H9 (cell line): Measurements from ENCODE around the gene CLPX. TPM values are rescaled to one million over a fixed set of nuclear protein-coding genes. Genes with fewer than 3 reads are reported as not detected.

ENCODE experiments used
- DNase-seq: peaks from one replicate; pipeline ENCODE4 v3.0.0-alpha.2; 2017
- H2AFZ ChIP-seq: one replicate; pipeline ENCODE4 v1.6.1; 2013; ENCODE audit warnings: mild to moderate bottlenecking, low read length, control low read depth, moderate library complexity
- H2AK5ac ChIP-seq: 2 replicates; pipeline ENCODE4 v1.6.1; 2013; ENCODE audit warnings: low read length, control low read depth, mixed read lengths; ENCODE audit not compliant: insufficient read length
- H2BK120ac ChIP-seq: one replicate; pipeline ENCODE4 v1.6.1; 2013; ENCODE audit warnings: low read depth, mild to moderate bottlenecking, low read length, control low read depth, inconsistent platforms; ENCODE audit not compliant: poor library complexity, severe bottlenecking
- H2BK12ac ChIP-seq: 2 replicates; pipeline ENCODE4 v1.6.1; 2013; ENCODE audit warnings: low read length, control low read depth, mixed read lengths, low read depth; ENCODE audit not compliant: insufficient read length
- H2BK15ac ChIP-seq: 2 replicates; pipeline ENCODE4 v1.6.1; 2013; ENCODE audit warnings: low read depth, low read length, control low read depth
- H2BK20ac ChIP-seq: one replicate; pipeline ENCODE4 v1.6.1; 2013; ENCODE audit warnings: low read depth, mild to moderate bottlenecking, low read length, control low read depth, inconsistent platforms; ENCODE audit not compliant: poor library complexity, severe bottlenecking
- H2BK5ac ChIP-seq: 2 replicates; pipeline ENCODE4 v1.6.1; 2013; ENCODE audit warnings: low read length, control low read depth, mixed read lengths; ENCODE audit not compliant: insufficient read length
- H3K14ac ChIP-seq: 2 replicates; pipeline ENCODE4 v1.6.1; 2013; ENCODE audit warnings: low read length, control low read depth; ENCODE audit not compliant: insufficient read depth
- H3K18ac ChIP-seq: 2 replicates; pipeline ENCODE4 v1.6.1; 2013; ENCODE audit warnings: low read depth, mild to moderate bottlenecking, mixed read lengths, low read length, control low read depth; ENCODE audit not compliant: insufficient read length
- H3K23ac ChIP-seq: 2 replicates; pipeline ENCODE4 v1.6.1; 2013; ENCODE audit warnings: low read length, control low read depth, mixed read lengths, low read depth; ENCODE audit not compliant: insufficient read length
- H3K23me2 ChIP-seq: 2 replicates; pipeline ENCODE4 v1.6.1; 2013; ENCODE audit warnings: low read depth, mild to moderate bottlenecking, mixed read lengths, low read length, control low read depth; ENCODE audit not compliant: insufficient read length, poor library complexity, severe bottlenecking
- H3K27ac ChIP-seq: 2 replicates; pipeline ENCODE4 v1.5.1; 2013; ENCODE audit warnings: low read length, control low read depth, mixed read lengths, low read depth; ENCODE audit not compliant: insufficient read length
- H3K27me3 ChIP-seq: 2 replicates; pipeline ENCODE4 v1.6.1; 2013; ENCODE audit warnings: low read length, control low read depth, inconsistent platforms; ENCODE audit not compliant: insufficient read depth
- H3K4ac ChIP-seq: 2 replicates; pipeline ENCODE4 v1.6.1; 2013; ENCODE audit warnings: low read depth, mild to moderate bottlenecking, control low read depth, inconsistent platforms, low read length, moderate library complexity
- H3K4me1 ChIP-seq: 2 replicates; pipeline ENCODE4 v1.6.1; 2013; ENCODE audit warnings: low read length, control low read depth, inconsistent platforms; ENCODE audit not compliant: insufficient read depth
- H3K4me2 ChIP-seq: 2 replicates; pipeline ENCODE4 v1.6.1; 2013; ENCODE audit warnings: low read length, control low read depth, mixed read lengths; ENCODE audit not compliant: insufficient read length, insufficient read depth
- H3K56ac ChIP-seq: 2 replicates; pipeline ENCODE4 v1.6.1; 2013; ENCODE audit warnings: low read depth, mild to moderate bottlenecking, mixed read lengths, low read length, control low read depth; ENCODE audit not compliant: insufficient read length
- H3K79me1 ChIP-seq: 2 replicates; pipeline ENCODE4 v1.6.1; 2013; ENCODE audit warnings: low read depth, mild to moderate bottlenecking, moderate library complexity, low read length, control low read depth, inconsistent platforms; ENCODE audit not compliant: insufficient read depth, poor library complexity, severe bottlenecking
- H3K79me2 ChIP-seq: 2 replicates; pipeline ENCODE4 v1.6.1; 2013; ENCODE audit warnings: low read length, control low read depth, inconsistent platforms; ENCODE audit not compliant: insufficient read depth
- H3K9ac ChIP-seq: 2 replicates; pipeline ENCODE4 v1.6.1; 2013; ENCODE audit warnings: low read length, control low read depth, mixed read lengths; ENCODE audit not compliant: insufficient read length; ENCODE audit errors: extremely low read depth
- H3K9me3 ChIP-seq: one replicate; pipeline ENCODE4 v1.6.1; 2013; ENCODE audit warnings: low read depth, low read length, inconsistent platforms; ENCODE audit not compliant: control insufficient read depth
- H3T11ph ChIP-seq: one replicate; pipeline ENCODE4 v1.6.1; 2013; ENCODE audit warnings: mild to moderate bottlenecking, low read length, control low read depth, inconsistent platforms
- H4K20me1 ChIP-seq: one replicate; pipeline ENCODE4 v1.6.1; 2013; ENCODE audit not compliant: control insufficient read depth, insufficient read length, insufficient read depth
- H4K5ac ChIP-seq: 2 replicates; pipeline ENCODE4 v1.6.1; 2013; ENCODE audit warnings: low read depth, mild to moderate bottlenecking, mixed read lengths, low read length, control low read depth; ENCODE audit not compliant: insufficient read length
- H4K8ac ChIP-seq: replicated peaks from 2 replicates; pipeline ENCODE4 v1.6.1; 2013; ENCODE audit warnings: low read length, control low read depth, mixed read lengths, low read depth; ENCODE audit not compliant: insufficient read length
- H4K91ac ChIP-seq: 2 replicates; pipeline ENCODE4 v1.6.1; 2013; ENCODE audit warnings: low read depth, mild to moderate bottlenecking, moderate library complexity, mixed read lengths, low read length, control low read depth; ENCODE audit not compliant: insufficient read length
- H3K27ac Mint-ChIP-seq, 3 experiments: 2 replicates in 2 of 3; 3 replicates in 1 of 3; pipeline ENCODE4 v1.8.0; 2020 to 2021; ENCODE audit warnings: mixed read lengths in 3 of 3, mild to moderate bottlenecking in 1 of 3, moderate library complexity in 1 of 3
- H3K27me3 Mint-ChIP-seq: 2 replicates; pipeline ENCODE4 v1.8.0; 2021; ENCODE audit warnings: low read depth, mild to moderate bottlenecking, moderate library complexity, mixed read lengths
- H3K36me3 Mint-ChIP-seq, 3 experiments: 2 replicates in 2 of 3; 3 replicates in 1 of 3; pipeline ENCODE4 v1.8.0; 2020 to 2021; ENCODE audit warnings: low read depth in 3 of 3, mixed read lengths in 3 of 3; ENCODE audit not compliant: insufficient read depth in 1 of 3
- H3K4me1 Mint-ChIP-seq, 2 experiments: 2 replicates each; pipeline ENCODE4 v1.8.0; 2020; ENCODE audit warnings: mixed read lengths in 2 of 2
- H3K4me3 Mint-ChIP-seq, 2 experiments: 2 replicates in 1 of 2; 3 replicates in 1 of 2; pipeline ENCODE4 v1.8.0; 2020 to 2021; ENCODE audit warnings: mild to moderate bottlenecking in 2 of 2, mixed read lengths in 2 of 2, moderate library complexity in 1 of 2
- H3K9me3 Mint-ChIP-seq, 2 experiments: 2 replicates in 1 of 2; 3 replicates in 1 of 2; pipeline ENCODE4 v1.8.0; 2020; ENCODE audit warnings: mild to moderate bottlenecking in 2 of 2, mixed read lengths in 2 of 2, moderate library complexity in 1 of 2
- CTCF ChIP-seq: fragments of 200-600 bp; sonication (generic); conservative IDR thresholded peaks from 3 replicates; pipeline ENCODE4 v1.8.0; 2021; ENCODE audit warnings: antibody characterized with exemption, mild to moderate bottlenecking
- WGBS: extraction: QIAGEN DNeasy Blood & Tissue Kit; methylation state at CpG from one replicate; pipeline ENCODE4 v1.1.7; 2013; ENCODE audit warnings: missing lambda C conversion rate, low lambda C conversion rate, mixed read lengths; ENCODE audit not compliant: insufficient read length; ENCODE audit errors: extremely low coverage; 5-methylcytosine and 5-hydroxymethylcytosine counted together
- total RNA-seq: library from RNA; stranded (reverse); gene quantifications from 2 replicates; pipeline ENCODE4 v1.2.1, GENCODE V29; 2021

CLPX gene
- total RNA-seq, 1 experiment from 2014 or later, result 55.8 TPM

DNA sequence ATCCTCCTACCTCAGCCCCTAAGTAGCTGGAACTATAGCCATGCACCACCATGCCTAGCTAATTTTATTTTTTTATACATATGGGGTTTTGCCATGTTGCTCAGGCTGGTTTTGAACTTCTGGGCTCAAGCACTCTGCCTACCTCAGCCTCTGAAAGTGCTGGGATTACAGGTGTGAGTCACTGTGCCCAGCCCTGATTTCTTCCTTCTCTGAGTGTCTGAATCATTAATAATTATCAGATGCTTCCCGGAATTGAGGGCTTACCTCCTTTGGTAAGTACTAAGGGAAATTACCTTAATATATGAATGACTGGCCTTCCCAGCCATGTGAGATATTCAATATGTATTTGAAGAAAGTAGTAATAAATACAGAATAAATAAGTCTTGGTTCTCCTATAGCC, 7.2 kb downstream of the CLPX start:
- H3K18ac ChIP-seq, result no peak overlapping the region
- DNase-seq, result no peak
- H2AK5ac ChIP-seq, result no peak overlapping the region
- H3K9me3 ChIP-seq, result no peaks in the 10 kb centered on the region
- H3T11ph ChIP-seq, result no peak overlapping the region
- WGBS, result no CpG with 5 or more reads among the region's 1 CpG
- H3K4me2 ChIP-seq, result no peak overlapping the region
- H4K5ac ChIP-seq, result no peak overlapping the region
- H3K79me2 ChIP-seq, result no peaks in the 10 kb centered on the region
- H3K27me3 Mint-ChIP-seq, result no peaks in the 10 kb centered on the region
- no peak overlapping the region for H3K9ac ChIP-seq
- no peak overlapping the region for H2BK20ac ChIP-seq
- no peaks in the 10 kb centered on the region for H3K9me3 Mint-ChIP-seq
- peaks cover 14 to 57% (median 47%) of the 10 kb centered on the region in 3 experiments; a peak in 6 of 7 replicates for H3K36me3 Mint-ChIP-seq
- no peak overlapping the region for H2AFZ ChIP-seq
- no peaks in the 10 kb centered on the region for H4K20me1 ChIP-seq
- H3K23ac ChIP-seq, result no peak overlapping the region
- H3K27ac ChIP-seq, result no peak overlapping the region
- H3K4me3 Mint-ChIP-seq, result no peak overlapping the region
- H2BK5ac ChIP-seq, result no peak overlapping the region
- no peak overlapping the region for H4K8ac ChIP-seq
- H2BK120ac ChIP-seq, result no peak overlapping the region
- TF ChIP-seq CTCF, result no peak
- peaks cover 0 to 3% of the 10 kb centered on the region in 2 experiments; a peak in 1 of 4 replicates for H3K4me1 Mint-ChIP-seq
- no peak overlapping the region for H2BK12ac ChIP-seq
- H3K4me1 ChIP-seq, result no peaks in the 10 kb centered on the region
- no peak overlapping the region for H2BK15ac ChIP-seq
- no peak overlapping the region for H3K27ac Mint-ChIP-seq
- H3K14ac ChIP-seq, result no peak overlapping the region
- no peak overlapping the region for H3K56ac ChIP-seq
- no peak overlapping the region for H4K91ac ChIP-seq
- no peaks in the 10 kb centered on the region for H3K27me3 ChIP-seq
- peaks cover 5% of the 10 kb centered on the region for H3K79me1 ChIP-seq
- H3K23me2 ChIP-seq, result no peaks in the 10 kb centered on the region
- H3K4ac ChIP-seq, result no peak overlapping the region
